Gastroesophageal sphincter (tissue), 3 donors: Measurements from ENCODE around the gene SOX8.

Experiments used
- EP300 ChIP-seq: sonication (generic); formaldehyde crosslinking; IDR thresholded peaks from one replicate; pipeline ENCODE4 v1.6.1; 2017; ENCODE audit warnings: antibody characterized with exemption, mild to moderate bottlenecking
- POLR2A ChIP-seq, 2 donors: fragments of 450-650 bp; IDR thresholded peaks; one replicate each; pipeline ENCODE4 v1.6.1; 2017; ENCODE audit warnings: antibody characterized with exemption in 2 of 2, mild to moderate bottlenecking in 2 of 2, moderate library complexity in 1 of 2
- POLR2AphosphoS5 ChIP-seq: sonication (generic); formaldehyde crosslinking; IDR thresholded peaks from one replicate; pipeline ENCODE4 v1.6.1; 2017; ENCODE audit warnings: antibody characterized with exemption
- TF ChIP-seq, protein P1 (sequence below), 4 experiments: fragments of 200-600 bp in 2 of 4; fragments of 450-650 bp in 2 of 4; sonication (generic) in 1 of 4; IDR thresholded peaks; one replicate each; pipeline ENCODE4 v1.5.1; 2017 to 2019; ENCODE audit warnings: antibody characterized with exemption in 4 of 4, mild to moderate bottlenecking in 2 of 4, moderate library complexity in 2 of 4

DNA sequence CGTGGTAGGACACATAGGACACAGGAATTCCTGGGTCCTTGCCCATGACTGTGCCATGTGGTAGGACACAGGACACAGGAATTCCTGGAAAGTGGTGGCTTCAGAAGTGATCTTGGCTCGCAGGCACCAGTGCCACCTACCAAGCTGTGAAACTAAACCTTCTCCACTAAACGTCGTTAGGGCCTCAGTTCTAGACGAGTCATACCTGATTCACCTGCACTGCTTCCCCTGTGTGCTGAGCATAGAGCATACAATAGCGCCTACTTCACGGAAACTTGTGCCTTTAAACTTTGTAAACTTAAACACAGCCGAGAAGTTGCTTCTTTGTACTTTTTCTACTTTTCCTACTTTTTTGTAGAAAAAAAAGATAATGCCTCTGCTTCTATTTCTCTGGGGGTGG is 4.8 kb downstream of the SOX8 start:
- TF ChIP-seq, protein P1, sequence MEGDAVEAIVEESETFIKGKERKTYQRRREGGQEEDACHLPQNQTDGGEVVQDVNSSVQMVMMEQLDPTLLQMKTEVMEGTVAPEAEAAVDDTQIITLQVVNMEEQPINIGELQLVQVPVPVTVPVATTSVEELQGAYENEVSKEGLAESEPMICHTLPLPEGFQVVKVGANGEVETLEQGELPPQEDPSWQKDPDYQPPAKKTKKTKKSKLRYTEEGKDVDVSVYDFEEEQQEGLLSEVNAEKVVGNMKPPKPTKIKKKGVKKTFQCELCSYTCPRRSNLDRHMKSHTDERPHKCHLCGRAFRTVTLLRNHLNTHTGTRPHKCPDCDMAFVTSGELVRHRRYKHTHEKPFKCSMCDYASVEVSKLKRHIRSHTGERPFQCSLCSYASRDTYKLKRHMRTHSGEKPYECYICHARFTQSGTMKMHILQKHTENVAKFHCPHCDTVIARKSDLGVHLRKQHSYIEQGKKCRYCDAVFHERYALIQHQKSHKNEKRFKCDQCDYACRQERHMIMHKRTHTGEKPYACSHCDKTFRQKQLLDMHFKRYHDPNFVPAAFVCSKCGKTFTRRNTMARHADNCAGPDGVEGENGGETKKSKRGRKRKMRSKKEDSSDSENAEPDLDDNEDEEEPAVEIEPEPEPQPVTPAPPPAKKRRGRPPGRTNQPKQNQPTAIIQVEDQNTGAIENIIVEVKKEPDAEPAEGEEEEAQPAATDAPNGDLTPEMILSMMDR (IDR thresholded peaks at IDR 0.05), result no peak
- no peak for TF ChIP-seq POLR2A (IDR thresholded peaks at IDR 0.05)
- TF ChIP-seq POLR2AphosphoS5, result no peak
- no peak for TF ChIP-seq EP300
